Naive B cell (primary cell): ENCODE results near the gene CFAP100. TPM values are rescaled to one million over a fixed set of nuclear protein-coding genes. Genes with fewer than 3 reads are reported as not detected.
A peak's percentile ranks its signal among the peaks of the same experiment; 100 is the strongest.

Source experiments
- ATAC-seq, 2 donors: fragments of 150-1000 bp; cut with Tn5 transposase; 2 replicates each; pipeline ENCODE4 v1.10.0; 2021; ENCODE audit warnings: low read depth in 2 of 2, mild to moderate bottlenecking in 2 of 2, moderate library complexity in 2 of 2
- DNase-seq: peaks from one replicate; pipeline ENCODE4 v3.0.0; 2022
- H3K27ac Mint-ChIP-seq, 6 donors: one replicate each; pipeline ENCODE4 v1.8.0; 2020 to 2022; ENCODE audit warnings: mild to moderate bottlenecking in 6 of 6, mixed read lengths in 6 of 6, moderate library complexity in 5 of 6, inconsistent platforms in 2 of 6
- H3K27me3 Mint-ChIP-seq, 3 donors: one replicate each; pipeline ENCODE4 v1.8.0; 2021 to 2022; ENCODE audit warnings: mixed read lengths in 3 of 3, mild to moderate bottlenecking in 1 of 3
- H3K36me3 Mint-ChIP-seq, 2 donors: one replicate each; pipeline ENCODE4 v1.8.0; 2020 to 2022; ENCODE audit warnings: mixed read lengths in 2 of 2, inconsistent platforms in 1 of 2, mild to moderate bottlenecking in 1 of 2
- H3K4me1 Mint-ChIP-seq, 3 donors: one replicate each; pipeline ENCODE4 v1.8.0; 2020 to 2022; ENCODE audit warnings: mixed read lengths in 3 of 3, inconsistent platforms in 1 of 3, mild to moderate bottlenecking in 1 of 3, moderate library complexity in 1 of 3
- H3K4me3 Mint-ChIP-seq, 8 donors: one replicate each; pipeline ENCODE4 v1.8.0; 2020 to 2022; ENCODE audit warnings: mild to moderate bottlenecking in 8 of 8, mixed read lengths in 8 of 8, moderate library complexity in 8 of 8, inconsistent platforms in 2 of 8
- H3K9me3 Mint-ChIP-seq, 7 donors: one replicate each; pipeline ENCODE4 v1.8.0; 2020 to 2022; ENCODE audit warnings: mixed read lengths in 7 of 7, mild to moderate bottlenecking in 5 of 7, inconsistent platforms in 2 of 7, moderate library complexity in 1 of 7
- polyA plus RNA-seq, 6 donors: library from polyadenylated mRNA; unstranded; fragments of 300-500 nt; fragmentation: Illumina TruSeq; gene quantifications; one replicate each; pipeline ENCODE4 v1.2.3, GENCODE V29; 2021; ENCODE audit warnings: low read depth in 6 of 6

The CFAP100 gene
- polyA plus RNA-seq, 6 donors from 2014 or later = not detected

- H3K27ac Mint-ChIP-seq = peak overlapping the region in 1 of 6 donors; percentile 24
- H3K9me3 Mint-ChIP-seq = no peaks in the 10 kb centered on the region
- H3K4me1 Mint-ChIP-seq = peaks cover 0 to 12% (median 9%) of the 10 kb centered on the region in 3 donors
- H3K27me3 Mint-ChIP-seq = no peaks in the 10 kb centered on the region
- no peak for ATAC-seq
- no peak overlapping the region for H3K4me3 Mint-ChIP-seq
- DNase-seq = no peak
- H3K36me3 Mint-ChIP-seq = peaks cover 16 to 23% of the 10 kb centered on the region in 2 donors
Observed at GRCh38 chr3:126456211-126456610, 61.5 kb downstream of the CFAP100 start.

- Mint-ChIP-seq H3K27ac (peak overlapping the region in 1 of 6 donors; percentile 57), H3K9me3 (no peaks in the 10 kb centered on the region), H3K27me3 (no peaks in the 10 kb centered on the region), H3K4me1 (peaks cover 0 to 12% (median 9%) of the 10 kb centered on the region in 3 donors), H3K36me3 (peaks cover 15 to 16% of the 10 kb centered on the region in 2 donors), H3K4me3 (no peak overlapping the region)
- DNase-seq (no peak), ATAC-seq (no peak)
Observed at GRCh38 chr3:126456766-126457388, 62.2 kb downstream of the CFAP100 start.

DNA sequence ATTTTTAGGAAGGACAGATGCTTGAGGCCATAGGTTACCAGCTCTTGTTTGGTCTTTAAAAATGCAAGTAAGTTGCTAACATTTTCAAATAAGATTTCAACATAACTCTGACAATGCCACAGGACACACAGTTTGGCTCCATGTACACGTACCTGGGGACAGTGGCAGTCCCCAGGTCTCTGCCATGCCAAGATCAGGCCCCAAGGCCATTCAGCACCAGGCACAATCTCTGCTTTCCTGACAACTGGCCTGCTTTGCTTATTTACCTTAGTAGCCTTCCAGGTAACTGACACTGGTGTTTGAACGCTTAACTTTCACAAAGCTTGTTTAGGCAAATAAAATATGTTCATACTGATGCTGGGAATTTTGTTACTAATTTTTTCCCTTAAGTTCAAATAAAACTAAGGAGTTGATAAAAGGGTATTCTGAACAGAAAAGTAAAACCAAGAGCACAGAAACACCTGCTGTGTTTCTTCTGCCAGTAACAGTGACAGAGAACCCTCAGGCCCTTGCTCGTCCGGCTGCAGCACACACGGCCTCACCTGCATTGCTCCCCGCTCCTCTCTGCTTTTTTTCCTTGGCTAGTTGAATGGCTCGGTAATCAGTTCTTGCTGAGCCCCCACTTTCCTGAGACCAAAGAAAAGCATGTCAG is 64.5 kb downstream of the CFAP100 start:
- Mint-ChIP-seq H3K4me3 (no peak overlapping the region), H3K36me3 (peaks cover 7 to 13% of the 10 kb centered on the region in 2 donors), H3K27ac (no peak overlapping the region), H3K4me1 (peaks cover 0 to 13% (median 9%) of the 10 kb centered on the region in 3 donors), H3K9me3 (no peaks in the 10 kb centered on the region), H3K27me3 (no peaks in the 10 kb centered on the region)
- DNase-seq (no peak), ATAC-seq (no peak)

DNA sequence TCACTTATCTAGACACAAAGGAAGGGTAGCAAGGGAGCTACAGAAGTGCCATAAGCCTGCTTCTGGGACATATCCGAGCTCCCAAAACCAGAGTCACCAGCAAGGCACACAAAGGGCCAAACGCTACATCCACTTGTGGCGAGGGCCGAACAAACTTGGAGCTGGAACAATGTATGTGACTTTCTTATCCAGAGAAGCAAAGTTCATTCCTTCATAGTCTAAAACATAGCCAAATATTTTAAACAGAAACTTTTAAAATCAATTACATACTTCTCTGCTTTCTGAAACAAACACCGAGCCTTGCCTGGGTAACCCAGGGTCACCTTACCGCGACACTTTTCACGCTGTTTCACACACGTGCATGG is 65.0 kb downstream of the CFAP100 start:
- H3K36me3 Mint-ChIP-seq = peaks cover 7 to 13% of the 10 kb centered on the region in 2 donors
- no peak overlapping the region for H3K4me3 Mint-ChIP-seq
- H3K4me1 Mint-ChIP-seq = peaks cover 0 to 18% (median 10%) of the 10 kb centered on the region in 3 donors

DNA sequence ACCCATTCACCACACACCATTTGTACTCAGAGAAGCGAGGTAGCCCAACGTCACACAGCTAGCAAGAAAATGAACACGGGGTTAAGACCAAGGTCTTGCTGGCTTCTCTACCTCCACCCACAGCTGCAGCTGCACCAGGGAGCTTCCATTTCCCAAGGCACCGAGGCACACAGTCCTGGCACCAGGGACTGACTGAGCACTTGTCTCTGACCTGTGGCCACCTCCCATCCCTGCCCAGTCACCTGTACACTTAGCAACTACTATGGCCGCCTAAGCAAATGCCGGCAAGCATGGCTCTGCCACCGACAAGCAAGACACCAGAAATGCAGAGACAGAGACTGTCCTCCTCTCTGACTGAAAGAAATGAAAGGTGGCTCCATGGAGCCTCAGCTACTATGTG is 65.7 kb downstream of the CFAP100 start:
- no peak for DNase-seq
- no peak for ATAC-seq
- Mint-ChIP-seq H3K27me3 (no peaks in the 10 kb centered on the region), H3K9me3 (no peaks in the 10 kb centered on the region), H3K4me1 (peaks cover 0 to 16% (median 10%) of the 10 kb centered on the region in 3 donors), H3K27ac (no peak overlapping the region), H3K4me3 (no peak overlapping the region), H3K36me3 (peaks cover 7 to 9% of the 10 kb centered on the region in 2 donors)

More for the DNA sequence above, 65.0 kb downstream of the CFAP100 start:
- Mint-ChIP-seq H3K27ac (no peak overlapping the region), H3K27me3 (no peaks in the 10 kb centered on the region), H3K9me3 (no peaks in the 10 kb centered on the region)
- DNase-seq = no peak
- no peak for ATAC-seq

GRCh38 chr3:126461450-126462070 is 66.9 kb downstream of the CFAP100 start:
- H3K4me1 Mint-ChIP-seq = peaks cover 0 to 17% (median 10%) of the 10 kb centered on the region in 3 donors
- ATAC-seq = no peak
- H3K27me3 Mint-ChIP-seq = no peaks in the 10 kb centered on the region
- DNase-seq = no peak
- H3K9me3 Mint-ChIP-seq = no peaks in the 10 kb centered on the region
- H3K27ac Mint-ChIP-seq = no peak overlapping the region
- peaks cover 7 to 9% of the 10 kb centered on the region in 2 donors for H3K36me3 Mint-ChIP-seq
- no peak overlapping the region for H3K4me3 Mint-ChIP-seq

DNA sequence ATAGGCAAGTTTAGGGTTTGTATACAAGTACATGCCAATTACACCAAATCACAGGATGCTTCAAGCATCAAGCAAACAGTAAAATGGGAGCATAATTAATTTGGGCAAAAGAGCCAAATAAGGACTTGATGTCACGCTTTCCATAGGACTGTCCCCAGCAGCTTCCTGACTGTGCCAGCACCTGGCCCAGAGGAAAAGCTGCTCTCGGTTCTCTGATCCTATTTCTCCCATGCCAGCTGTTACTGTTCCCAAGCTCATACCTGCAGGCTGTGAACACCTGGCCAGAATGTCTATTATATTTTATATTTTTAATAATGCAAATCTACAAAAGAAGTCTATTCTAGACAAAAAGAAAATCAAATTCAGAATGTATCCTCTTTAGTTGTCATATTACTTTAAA is 68.8 kb downstream of the CFAP100 start:
- Mint-ChIP-seq H3K27ac (no peak overlapping the region), H3K27me3 (no peaks in the 10 kb centered on the region), H3K4me1 (peaks cover 4 to 21% (median 9%) of the 10 kb centered on the region in 3 donors), H3K4me3 (no peak overlapping the region), H3K36me3 (peaks cover 12 to 14% of the 10 kb centered on the region in 2 donors), H3K9me3 (no peaks in the 10 kb centered on the region)
- ATAC-seq (no peak), DNase-seq (no peak)

DNA sequence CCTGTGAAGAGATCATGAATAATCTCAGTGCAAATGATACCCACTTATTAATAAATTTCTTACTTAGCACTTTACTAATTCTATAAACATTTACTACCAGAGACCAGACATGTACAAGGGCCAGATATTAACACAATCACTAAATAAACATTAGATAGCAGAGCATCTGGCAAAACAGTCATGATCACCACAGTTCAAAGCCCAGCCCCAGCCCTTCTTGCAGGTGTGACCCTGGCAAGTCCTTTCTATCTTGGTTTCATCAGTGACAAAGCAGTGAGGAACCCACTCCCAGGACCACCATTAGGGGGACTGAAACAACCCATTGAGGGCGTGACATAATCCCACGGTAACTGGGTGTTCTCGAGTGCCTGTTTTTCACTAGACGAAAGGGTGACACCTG is 69.4 kb downstream of the CFAP100 start:
- Mint-ChIP-seq H3K27ac (peak overlapping the region in 1 of 6 donors; percentile 12), H3K4me3 (no peak overlapping the region), H3K27me3 (no peaks in the 10 kb centered on the region), H3K4me1 (peaks cover 8 to 24% (median 12%) of the 10 kb centered on the region in 3 donors), H3K36me3 (peaks cover 14 to 18% of the 10 kb centered on the region in 2 donors), H3K9me3 (no peaks in the 10 kb centered on the region)
- no peak for ATAC-seq
- no peak for DNase-seq

DNA sequence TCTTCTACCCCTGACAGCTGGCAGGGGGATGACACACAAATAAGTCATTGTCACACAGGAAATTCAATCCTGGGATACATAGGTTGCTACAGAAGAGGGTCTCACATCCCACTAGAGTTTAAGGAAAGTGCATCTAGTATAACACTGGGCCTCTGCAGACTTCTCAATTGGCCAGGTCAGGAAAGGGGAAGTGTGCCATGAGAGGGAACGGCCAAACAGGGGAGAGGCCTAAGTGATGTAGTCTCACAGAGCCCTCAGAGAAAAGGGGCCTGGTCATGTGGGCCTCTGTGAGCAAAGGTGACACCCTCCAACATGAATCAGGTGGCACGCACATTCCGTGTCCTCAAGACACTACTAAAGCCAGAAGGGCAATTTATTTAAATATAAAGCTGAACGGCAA is 69.8 kb downstream of the CFAP100 start:
- H3K4me3 Mint-ChIP-seq = no peak overlapping the region
- H3K27me3 Mint-ChIP-seq = no peaks in the 10 kb centered on the region
- DNase-seq (no peak), ATAC-seq (peak; percentile 56 to 67)
- H3K36me3 Mint-ChIP-seq = peaks cover 14 to 22% of the 10 kb centered on the region in 2 donors
- H3K9me3 Mint-ChIP-seq = no peaks in the 10 kb centered on the region
- H3K27ac Mint-ChIP-seq = peak overlapping the region in 1 of 6 donors; percentile 12
- H3K4me1 Mint-ChIP-seq = peaks cover 10 to 28% (median 16%) of the 10 kb centered on the region in 3 donors

DNA sequence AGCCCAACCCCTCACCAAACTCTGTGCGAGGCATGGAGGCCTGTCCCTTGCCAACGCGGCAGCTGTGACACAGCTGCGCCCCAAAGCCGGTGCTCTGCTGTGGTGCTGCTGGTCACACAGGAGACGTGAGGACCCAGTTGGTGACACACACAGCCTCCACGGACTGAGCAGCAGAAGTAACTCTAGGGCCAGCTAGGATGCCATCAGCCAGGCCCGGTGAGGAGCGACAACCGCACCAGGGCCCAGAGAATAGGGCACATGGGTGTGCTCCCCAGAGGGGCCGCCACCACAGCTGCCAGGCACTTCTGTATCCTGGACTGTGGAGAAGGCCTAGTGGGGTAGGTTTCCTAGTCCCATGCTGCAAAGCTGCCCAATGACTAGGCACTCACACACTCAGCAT is 70.3 kb downstream of the CFAP100 start:
- no peaks in the 10 kb centered on the region for H3K9me3 Mint-ChIP-seq
- no peak overlapping the region for H3K4me3 Mint-ChIP-seq
- H3K27ac Mint-ChIP-seq = no peak overlapping the region
- H3K27me3 Mint-ChIP-seq = no peaks in the 10 kb centered on the region
- ATAC-seq (no peak), DNase-seq (no peak)
- peaks cover 14 to 27% of the 10 kb centered on the region in 2 donors for H3K36me3 Mint-ChIP-seq
- peaks cover 10 to 31% (median 21%) of the 10 kb centered on the region in 3 donors for H3K4me1 Mint-ChIP-seq

DNA sequence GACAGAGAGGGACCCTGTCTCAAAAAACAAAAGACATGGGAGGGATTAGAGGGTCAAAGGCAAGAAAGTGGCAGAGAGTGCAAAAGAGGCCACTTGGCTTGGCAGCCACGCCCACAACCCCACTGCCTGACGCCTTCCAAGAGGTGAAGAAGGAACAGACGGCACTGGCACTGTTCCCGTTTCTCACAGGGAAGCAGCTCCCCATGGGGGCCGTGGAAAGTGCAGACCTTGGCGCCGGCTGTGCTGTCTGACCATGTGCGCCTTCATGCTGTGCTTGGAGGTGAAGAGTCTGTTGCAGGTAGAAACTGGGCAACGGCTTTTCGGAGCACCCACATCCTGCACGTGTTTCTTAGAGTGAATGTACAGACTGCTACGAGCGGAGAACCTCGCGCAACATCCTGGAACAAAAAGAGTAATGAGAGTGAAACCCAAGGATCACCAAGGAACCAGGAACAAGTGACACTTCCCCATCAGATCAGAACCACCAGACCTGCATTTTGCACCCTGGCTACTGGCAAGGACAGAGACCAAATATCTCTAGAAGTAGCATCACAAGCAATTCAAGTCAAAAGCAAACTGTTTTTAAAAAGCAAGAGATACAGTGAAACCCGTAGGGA is 71.3 kb downstream of the CFAP100 start:
- H3K27me3 Mint-ChIP-seq = no peaks in the 10 kb centered on the region
- no peak for ATAC-seq
- H3K27ac Mint-ChIP-seq = no peak overlapping the region
- H3K9me3 Mint-ChIP-seq = no peaks in the 10 kb centered on the region
- peaks cover 13 to 31% (median 21%) of the 10 kb centered on the region in 3 donors for H3K4me1 Mint-ChIP-seq
- DNase-seq = no peak
- H3K36me3 Mint-ChIP-seq = peaks cover 14 to 28% of the 10 kb centered on the region in 2 donors
- no peak overlapping the region for H3K4me3 Mint-ChIP-seq

DNA sequence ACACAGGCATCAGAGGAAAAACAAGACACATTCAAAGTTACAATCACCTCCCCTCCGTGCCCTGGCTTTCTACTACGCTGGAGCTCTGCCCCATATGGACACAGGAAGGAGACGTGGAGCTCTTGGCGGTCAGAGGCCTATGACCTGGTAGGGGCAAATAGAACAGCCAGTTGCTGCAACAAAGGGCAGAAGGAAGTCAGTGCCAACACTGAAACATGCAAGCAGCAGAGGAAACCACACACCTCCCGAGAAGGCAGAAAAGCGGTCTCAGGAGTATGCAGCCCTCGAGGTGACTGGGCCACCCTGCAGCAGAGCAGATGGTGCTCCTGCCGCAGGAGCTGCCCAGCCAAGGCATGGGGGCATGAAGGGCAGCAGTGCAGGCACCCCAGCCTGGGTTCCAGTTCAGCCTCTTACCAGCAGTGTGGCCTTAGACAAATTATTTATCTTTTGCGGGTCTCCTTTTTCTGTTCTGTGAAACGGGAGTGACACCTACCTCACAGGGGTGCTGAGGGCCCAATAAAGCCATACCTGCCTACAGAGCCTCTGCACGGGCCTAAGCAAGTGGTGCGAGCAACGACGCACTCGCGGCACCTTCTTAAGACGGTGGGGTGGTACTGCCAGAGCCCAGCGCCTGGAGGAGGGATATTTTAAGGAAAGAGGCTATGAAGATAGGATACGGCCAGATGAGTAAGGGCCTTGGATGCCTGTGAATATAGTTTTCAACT is 72.3 kb downstream of the CFAP100 start:
- no peak for ATAC-seq
- Mint-ChIP-seq H3K4me3 (no peak overlapping the region), H3K36me3 (peaks cover 6 to 28% of the 10 kb centered on the region in 2 donors), H3K27ac (no peak overlapping the region), H3K27me3 (no peaks in the 10 kb centered on the region), H3K9me3 (no peaks in the 10 kb centered on the region), H3K4me1 (peaks cover 21 to 33% (median 21%) of the 10 kb centered on the region in 3 donors)
- DNase-seq = no peak

GRCh38 chr3:126467611-126467955 is 72.9 kb downstream of the CFAP100 start:
- ATAC-seq = no peak
- Mint-ChIP-seq H3K4me1 (peaks cover 26 to 38% (median 26%) of the 10 kb centered on the region in 3 donors), H3K36me3 (peaks cover 6 to 28% of the 10 kb centered on the region in 2 donors)

More at GRCh38 chr3:126467611-126467955, 72.9 kb downstream of the CFAP100 start:
- DNase-seq = no peak
- H3K27ac Mint-ChIP-seq = no peak overlapping the region
- H3K27me3 Mint-ChIP-seq = no peaks in the 10 kb centered on the region
- no peaks in the 10 kb centered on the region for H3K9me3 Mint-ChIP-seq
- H3K4me3 Mint-ChIP-seq = no peak overlapping the region
